SK-N-SH (cell line): ENCODE data around the gene OR3A2. TPM values are rescaled to one million over a fixed set of nuclear protein-coding genes. Genes with fewer than 3 reads are reported as not detected.

Experiments used
- CTCF ChIA-PET: fragments of 300-600, 350-600 bp; formaldehyde crosslinking; extraction: SDS; loops from one replicate; lab custom pipeline; 2021; lab: Yijun Ruan, JAX
- POLR2A ChIA-PET: fragments of 350-600 bp; sonication (Branson Sonifier 250); formaldehyde crosslinking; extraction: SDS; loops from one replicate; lab custom pipeline; 2020; ENCODE audit warnings: antibody characterized with exemption, inconsistent platforms; lab: Yijun Ruan, JAX
- DNase-seq: peaks from one replicate; pipeline ENCODE4 v3.0.0; 2012
- H2AFZ ChIP-seq: fragments of 200-600 bp; sonication (generic); 2 replicates; pipeline ENCODE4 v1.8.1; 2016; ENCODE audit warnings: antibody characterized with exemption, mild to moderate bottlenecking, low read depth
- H3F3A ChIP-seq: fragments of 200-600 bp; sonication (generic); replicated peaks from 2 replicates; pipeline ENCODE3; 2016; ENCODE audit warnings: antibody characterized with exemption, mild to moderate bottlenecking; ENCODE audit not compliant: insufficient read depth
- H3K27ac ChIP-seq, 2 experiments: fragments of 200-500 bp in 1 of 2; fragments of 200-600 bp in 1 of 2; sonication (Bioruptor generic) in 1 of 2; sonication (generic), shearing (Covaris generic) in 1 of 2; 2 replicates each; pipeline versions ENCODE4 v1.5.1 to v1.6.1; 2014 to 2016; ENCODE audit warnings: low read depth in 2 of 2, inconsistent platforms in 1 of 2, low read length in 1 of 2, mild to moderate bottlenecking in 1 of 2, mixed read lengths in 1 of 2
- H3K27me3 ChIP-seq: fragments of 200-600 bp; sonication (generic), shearing (Covaris generic); 2 replicates; pipeline ENCODE4 v1.6.1; 2016; ENCODE audit warnings: mixed run types; ENCODE audit not compliant: insufficient read depth
- H3K36me3 ChIP-seq, 2 experiments: fragments of 200-500 bp in 1 of 2; fragments of 200-600 bp in 1 of 2; sonication (Bioruptor generic) in 1 of 2; sonication (generic) in 1 of 2; replicated peaks in 1 of 2; 2 replicates each; pipeline versions ENCODE3 to v1.5.1; 2014 to 2016; ENCODE audit warnings: low read length in 1 of 2, mild to moderate bottlenecking in 1 of 2; ENCODE audit not compliant: insufficient read depth in 2 of 2, control insufficient read depth in 1 of 2
- H3K4me1 ChIP-seq, 2 experiments: fragments of 200-500 bp in 1 of 2; fragments of 200-600 bp in 1 of 2; sonication (Bioruptor generic) in 1 of 2; sonication (generic), shearing (Covaris generic) in 1 of 2; 2 replicates each; pipeline versions ENCODE4 v1.5.1 to v1.6.1; 2014 to 2016; ENCODE audit warnings: low read depth in 1 of 2, low read length in 1 of 2, mixed run types in 1 of 2; ENCODE audit not compliant: insufficient read depth in 2 of 2, control insufficient read depth in 1 of 2
- H3K4me2 ChIP-seq: fragments of 200-600 bp; sonication (generic), shearing (Covaris generic); 2 replicates; pipeline ENCODE4 v1.6.1; 2017; ENCODE audit warnings: mixed run types
- H3K4me3 ChIP-seq, 2 experiments: fragments of 200-500 bp in 1 of 2; fragments of 200-600 bp in 1 of 2; sonication (Bioruptor generic) in 1 of 2; sonication (generic), shearing (Covaris generic) in 1 of 2; 2 replicates each; pipeline versions ENCODE4 v1.5.1 to v1.8.1; 2014 to 2016; ENCODE audit warnings: low read depth in 2 of 2, inconsistent platforms in 1 of 2, low read length in 1 of 2, mild to moderate bottlenecking in 1 of 2, mixed read lengths in 1 of 2, moderate library complexity in 1 of 2
- H3K79me2 ChIP-seq: fragments of 200-600 bp; sonication (generic); 2 replicates; pipeline ENCODE4 v1.8.1; 2017; ENCODE audit warnings: mild to moderate bottlenecking; ENCODE audit not compliant: insufficient read depth
- H3K9ac ChIP-seq: fragments of 200-600 bp; sonication (generic); 2 replicates; pipeline ENCODE4 v1.6.1; 2017; ENCODE audit warnings: mixed run types
- H3K9me2 ChIP-seq: fragments of 200-600 bp; sonication (generic); 2 replicates; pipeline ENCODE4 v1.6.1; 2017; ENCODE audit warnings: mixed run types
- H3K9me3 ChIP-seq: fragments of 200-600 bp; sonication (generic); 2 replicates; pipeline ENCODE4 v1.6.1; 2017; ENCODE audit warnings: mixed run types, mild to moderate bottlenecking, moderate library complexity
- H4K20me1 ChIP-seq: fragments of 200-600 bp; sonication (generic); 2 replicates; pipeline ENCODE4 v1.6.1; 2017; ENCODE audit warnings: mild to moderate bottlenecking, mixed run types; ENCODE audit not compliant: insufficient read depth
- ELF1 ChIP-seq: IDR thresholded peaks from 2 replicates; pipeline ENCODE4 v1.4.0; 2012
- EZH2phosphoT487 ChIP-seq: fragments of 200-600 bp; sonication (generic); IDR thresholded peaks from 2 replicates; pipeline ENCODE4 v1.6.1; 2017; ENCODE audit warnings: low read depth, mixed run types, mild to moderate bottlenecking, antibody characterized with exemption, moderate library complexity, borderline replicate concordance
- FOXM1 ChIP-seq: IDR thresholded peaks from 2 replicates; pipeline ENCODE4 v1.4.0; 2012; ENCODE audit warnings: low read depth, mild to moderate bottlenecking
- GABPA ChIP-seq: IDR thresholded peaks from 2 replicates; pipeline ENCODE4 v1.4.0; 2012; ENCODE audit warnings: low read depth, mild to moderate bottlenecking
- IRF3 ChIP-seq: fragments of 150-350 bp; IDR thresholded peaks from 2 replicates; pipeline ENCODE4 v1.6.1; 2016; ENCODE audit warnings: mild to moderate bottlenecking, low read depth, low read length
- JUND ChIP-seq: IDR thresholded peaks from 2 replicates; pipeline ENCODE4 v1.4.0; 2012
- MEF2A ChIP-seq: IDR thresholded peaks from 2 replicates; pipeline ENCODE4 v1.4.0; 2012; ENCODE audit warnings: low read depth, borderline replicate concordance
- PBX3 ChIP-seq: IDR thresholded peaks from 2 replicates; pipeline ENCODE4; 2012
- POLR2AphosphoS5 ChIP-seq: IDR thresholded peaks from 2 replicates; pipeline ENCODE4 v1.6.1; 2012; ENCODE audit warnings: low read depth, low read length
- RCOR1 ChIP-seq: fragments of 150-350 bp; IDR thresholded peaks from 2 replicates; pipeline ENCODE4 v1.6.1; 2017; ENCODE audit warnings: antibody characterized with exemption, low read length
- RFX5 ChIP-seq: IDR thresholded peaks from 2 replicates; pipeline ENCODE4 v1.6.1; 2012; ENCODE audit warnings: mild to moderate bottlenecking, improper control_type of control experiment, low read length
- TCF12 ChIP-seq: IDR thresholded peaks from 2 replicates; pipeline ENCODE4 v1.4.0; 2012
- TEAD4 ChIP-seq: IDR thresholded peaks from 2 replicates; pipeline ENCODE4 v1.4.0; 2012; ENCODE audit warnings: mild to moderate bottlenecking, borderline replicate concordance; ENCODE audit not compliant: insufficient read depth
- YY1 ChIP-seq: IDR thresholded peaks from 2 replicates; pipeline ENCODE4 v1.4.0; 2012; ENCODE audit warnings: low read depth, mild to moderate bottlenecking
- WGBS: methylation state at CpG from one replicate; pipeline ENCODE4 v1.1.6; 2017; ENCODE audit warnings: low lambda C conversion rate; 5-methylcytosine and 5-hydroxymethylcytosine counted together
- polyA plus RNA-seq, 3 experiments: library from polyadenylated mRNA; depleted of rRNA; stranded (reverse); fragments of >200 nt; gene quantifications; 2 replicates each; pipeline ENCODE4 v1.2.3, GENCODE V29; 2012
- TF ChIP-seq, protein P1 (sequence below): fragments of 200-600 bp; sonication (generic); IDR thresholded peaks from 2 replicates; pipeline ENCODE4 v1.6.1; 2017; ENCODE audit warnings: antibody characterized with exemption, mild to moderate bottlenecking, moderate library complexity

The OR3A2 gene
- polyA plus RNA-seq, 1 of the 3 experiments (the other 2 are of a cell fraction): not detected

- TF ChIP-seq MEF2A (no peak), TEAD4 (no peak), RCOR1 (no peak), PBX3 (no peak), ELF1 (no peak)
- TF ChIP-seq, protein P1, sequence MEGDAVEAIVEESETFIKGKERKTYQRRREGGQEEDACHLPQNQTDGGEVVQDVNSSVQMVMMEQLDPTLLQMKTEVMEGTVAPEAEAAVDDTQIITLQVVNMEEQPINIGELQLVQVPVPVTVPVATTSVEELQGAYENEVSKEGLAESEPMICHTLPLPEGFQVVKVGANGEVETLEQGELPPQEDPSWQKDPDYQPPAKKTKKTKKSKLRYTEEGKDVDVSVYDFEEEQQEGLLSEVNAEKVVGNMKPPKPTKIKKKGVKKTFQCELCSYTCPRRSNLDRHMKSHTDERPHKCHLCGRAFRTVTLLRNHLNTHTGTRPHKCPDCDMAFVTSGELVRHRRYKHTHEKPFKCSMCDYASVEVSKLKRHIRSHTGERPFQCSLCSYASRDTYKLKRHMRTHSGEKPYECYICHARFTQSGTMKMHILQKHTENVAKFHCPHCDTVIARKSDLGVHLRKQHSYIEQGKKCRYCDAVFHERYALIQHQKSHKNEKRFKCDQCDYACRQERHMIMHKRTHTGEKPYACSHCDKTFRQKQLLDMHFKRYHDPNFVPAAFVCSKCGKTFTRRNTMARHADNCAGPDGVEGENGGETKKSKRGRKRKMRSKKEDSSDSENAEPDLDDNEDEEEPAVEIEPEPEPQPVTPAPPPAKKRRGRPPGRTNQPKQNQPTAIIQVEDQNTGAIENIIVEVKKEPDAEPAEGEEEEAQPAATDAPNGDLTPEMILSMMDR: no peak
- TF ChIP-seq, all 33 proteins: peak for 0
- no peak overlapping the region for H2AFZ ChIP-seq
- no peaks in the 10 kb centered on the region for H3K4me1 ChIP-seq
- no peak overlapping the region for H3K27ac ChIP-seq
- no peaks in the 10 kb centered on the region for H3K9me3 ChIP-seq
- H3K4me3 ChIP-seq: no peak overlapping the region
- CTCF ChIA-PET: no interaction called here
- no peaks in the 10 kb centered on the region for H3K36me3 ChIP-seq
- no peaks in the 10 kb centered on the region for H4K20me1 ChIP-seq
- WGBS: 2% methylated on average over 2 of the region's 2 CpGs
- POLR2A ChIA-PET: no interaction called here
- no peaks in the 10 kb centered on the region for H3K27me3 ChIP-seq
- H3K9ac ChIP-seq: no peak overlapping the region
- no peaks in the 10 kb centered on the region for H3F3A ChIP-seq
- no peaks in the 10 kb centered on the region for H3K9me2 ChIP-seq
- DNase-seq: no peak
- H3K4me2 ChIP-seq: no peak overlapping the region
- no peaks in the 10 kb centered on the region for H3K79me2 ChIP-seq
Observed at GRCh38 chr17:3401786-3402185, 15.7 kb upstream of the OR3A2 start.

DNA sequence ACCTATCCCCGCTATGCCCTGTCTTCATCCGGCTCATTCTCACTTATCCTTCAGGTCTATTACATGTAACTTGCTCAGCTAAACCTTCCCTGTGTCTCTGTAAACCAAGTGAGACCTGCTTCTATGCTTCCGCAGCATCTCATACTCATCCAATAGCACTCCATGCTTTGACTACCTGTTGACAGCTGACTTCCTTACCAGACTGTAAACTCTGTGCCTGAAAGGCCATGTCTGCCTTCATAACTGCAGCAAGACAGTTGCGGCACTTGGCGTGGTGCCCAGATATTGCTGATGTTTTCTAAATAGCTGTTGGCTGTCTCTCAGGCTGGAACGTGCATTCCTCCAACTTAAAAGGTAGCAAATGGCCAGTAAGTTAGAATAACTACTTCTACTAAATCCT, 13.9 kb upstream of the OR3A2 start:
- WGBS: 3% methylated on average over 6 of the region's 6 CpGs
- Histone ChIP-seq H3K9me3 (no peaks in the 10 kb centered on the region), H3K27ac (no peak overlapping the region), H3K4me2 (no peak overlapping the region), H3K27me3 (no peaks in the 10 kb centered on the region), H3K4me1 (no peaks in the 10 kb centered on the region), H3K79me2 (no peaks in the 10 kb centered on the region), H4K20me1 (no peaks in the 10 kb centered on the region), H3K9ac (no peak overlapping the region), H3F3A (no peaks in the 10 kb centered on the region), H3K9me2 (no peaks in the 10 kb centered on the region), H2AFZ (no peak overlapping the region), H3K36me3 (no peaks in the 10 kb centered on the region)
- no peak for DNase-seq
- POLR2A ChIA-PET: no interaction called here
- TF ChIP-seq YY1: no peak
- TF ChIP-seq IRF3: no peak
- TF ChIP-seq, protein P1: no peak
- no peak for TF ChIP-seq TCF12
- TF ChIP-seq FOXM1: no peak
- TF ChIP-seq POLR2AphosphoS5: no peak
- no peak for TF ChIP-seq RCOR1
- TF ChIP-seq ELF1: no peak
- no peak for TF ChIP-seq GABPA
- no peak for TF ChIP-seq JUND
- TF ChIP-seq EZH2phosphoT487: no peak
- TF ChIP-seq RFX5: no peak
- TF ChIP-seq, all 33 proteins: peak for 0
- no peak overlapping the region for H3K4me3 ChIP-seq
- CTCF ChIA-PET: no interaction called here
